ENCODE data around the gene CDC5L.

CDC5L gene

DNA sequence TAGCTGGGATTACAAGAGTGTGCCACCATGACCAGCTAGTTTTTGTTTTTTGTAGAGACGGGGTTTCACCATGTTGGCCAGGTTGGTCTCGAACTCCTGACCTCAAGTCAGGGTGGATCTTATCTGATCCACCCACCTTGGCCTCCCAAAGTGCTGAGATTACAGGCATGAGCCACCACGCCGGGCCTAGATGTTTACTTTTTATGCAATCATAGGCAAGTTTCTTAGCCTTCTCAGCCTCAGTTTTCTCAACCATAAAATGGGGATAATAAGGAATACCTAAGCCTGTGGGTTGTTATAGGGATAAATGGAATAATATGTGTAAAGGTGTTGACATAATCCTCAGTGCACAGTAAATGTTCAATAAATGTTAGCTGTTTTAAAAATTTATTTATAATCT lies 35.2 kb upstream of the CDC5L start:
- no peaks in the 10 kb centered on the region for H3K9me3 ChIP-seq (ENCODE audit: control insufficient read depth, low read length)
- H3K9ac ChIP-seq (ENCODE audit: low read length): no peak overlapping the region
- H3K36me3 ChIP-seq (ENCODE audit: control insufficient read depth, insufficient read depth, low read length): no peaks in the 10 kb centered on the region
- H3K4me3 ChIP-seq (ENCODE audit: low read length): no peak overlapping the region
- H3K4me1 ChIP-seq (ENCODE audit: control insufficient read depth, insufficient read depth, low read length): peaks cover 14% of the 10 kb centered on the region
- H3K27me3 ChIP-seq (ENCODE audit: control insufficient read depth, insufficient read depth, low read length): no peaks in the 10 kb centered on the region

GRCh38 chr6:44353336-44353735 lies 34.2 kb upstream of the CDC5L start:
- Histone ChIP-seq H3K36me3 (ENCODE audit: control insufficient read depth, insufficient read depth, low read length) (no peaks in the 10 kb centered on the region), H3K27me3 (ENCODE audit: control insufficient read depth, insufficient read depth, low read length) (no peaks in the 10 kb centered on the region), H3K4me1 (ENCODE audit: control insufficient read depth, insufficient read depth, low read length) (peaks cover 14% of the 10 kb centered on the region), H3K4me3 (ENCODE audit: low read length) (no peak overlapping the region), H3K9ac (ENCODE audit: low read length) (no peak overlapping the region), H3K9me3 (ENCODE audit: control insufficient read depth, low read length) (no peaks in the 10 kb centered on the region)

- no peak overlapping the region for H3K9ac ChIP-seq (ENCODE audit: low read length)
- no peak overlapping the region for H3K4me3 ChIP-seq (ENCODE audit: low read length)
- H3K4me1 ChIP-seq (ENCODE audit: control insufficient read depth, insufficient read depth, low read length): peaks cover 9% of the 10 kb centered on the region
- H3K9me3 ChIP-seq (ENCODE audit: control insufficient read depth, low read length): no peaks in the 10 kb centered on the region
- H3K27me3 ChIP-seq (ENCODE audit: control insufficient read depth, insufficient read depth, low read length): no peaks in the 10 kb centered on the region
- no peaks in the 10 kb centered on the region for H3K36me3 ChIP-seq (ENCODE audit: control insufficient read depth, insufficient read depth, low read length)
Observed at GRCh38 chr6:44355640-44356039, 31.9 kb upstream of the CDC5L start.

GRCh38 chr6:44356487-44356886 lies 31.0 kb upstream of the CDC5L start:
- H3K9me3 ChIP-seq (ENCODE audit: control insufficient read depth, low read length): no peaks in the 10 kb centered on the region
- no peak overlapping the region for H3K9ac ChIP-seq (ENCODE audit: low read length)
- H3K4me1 ChIP-seq (ENCODE audit: control insufficient read depth, insufficient read depth, low read length): peaks cover 7% of the 10 kb centered on the region
- H3K36me3 ChIP-seq (ENCODE audit: control insufficient read depth, insufficient read depth, low read length): no peaks in the 10 kb centered on the region
- no peak overlapping the region for H3K4me3 ChIP-seq (ENCODE audit: low read length)
- H3K27me3 ChIP-seq (ENCODE audit: control insufficient read depth, insufficient read depth, low read length): no peaks in the 10 kb centered on the region

DNA sequence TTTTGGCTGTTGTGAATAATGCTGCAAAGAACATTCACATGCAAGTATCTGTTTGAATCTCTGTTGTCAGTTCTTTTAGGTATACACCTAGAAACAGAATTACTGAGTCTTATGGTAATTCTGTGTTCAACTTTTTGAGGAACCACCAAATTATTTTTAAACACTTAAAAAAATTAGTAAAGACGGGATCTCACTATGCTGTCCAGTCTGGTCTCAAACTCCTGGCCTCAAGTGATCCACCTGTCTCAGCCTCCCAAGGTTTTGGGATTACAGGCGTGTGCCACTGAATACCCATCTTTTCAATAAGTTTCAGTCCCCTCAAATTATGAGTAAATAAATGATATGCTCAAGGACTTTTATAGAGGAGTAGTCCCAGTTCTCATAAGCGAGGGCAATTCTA lies 27.5 kb upstream of the CDC5L start:
- Histone ChIP-seq H3K9me3 (ENCODE audit: control insufficient read depth, low read length) (no peaks in the 10 kb centered on the region), H3K27me3 (ENCODE audit: control insufficient read depth, insufficient read depth, low read length) (no peaks in the 10 kb centered on the region), H3K36me3 (ENCODE audit: control insufficient read depth, insufficient read depth, low read length) (no peaks in the 10 kb centered on the region), H3K4me3 (ENCODE audit: low read length) (no peak overlapping the region), H3K4me1 (ENCODE audit: control insufficient read depth, insufficient read depth, low read length) (no peaks in the 10 kb centered on the region), H3K9ac (ENCODE audit: low read length) (no peak overlapping the region)

GRCh38 chr6:44361947-44362346 lies 25.6 kb upstream of the CDC5L start:
- no peaks in the 10 kb centered on the region for H3K4me1 ChIP-seq (ENCODE audit: control insufficient read depth, insufficient read depth, low read length)

DNA sequence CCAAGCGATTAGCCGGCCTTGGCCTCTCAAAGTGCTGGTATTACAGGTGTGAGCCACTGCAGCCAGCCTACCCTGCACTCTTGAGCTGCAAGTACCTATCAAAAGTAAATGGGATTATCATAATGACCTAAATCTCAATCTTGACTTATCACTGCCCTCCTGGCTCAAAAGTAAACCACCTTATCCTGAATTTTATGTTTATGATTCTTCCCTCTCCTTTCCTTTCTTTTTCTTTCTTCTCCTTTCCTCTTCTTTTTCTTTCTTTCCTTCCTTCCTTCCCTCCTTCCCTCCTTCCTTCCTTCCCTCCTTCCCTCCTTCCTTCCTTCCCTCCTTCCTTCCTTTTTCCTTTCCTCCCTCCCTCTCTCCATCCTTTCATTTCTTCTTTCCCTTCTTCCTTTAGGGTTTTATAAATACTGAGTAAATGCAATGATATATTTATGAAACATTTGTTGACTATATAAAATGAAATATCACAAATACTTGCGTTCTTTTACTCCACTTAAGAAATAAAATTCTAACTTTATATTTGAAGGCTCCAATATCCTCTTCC lies 24.1 kb upstream of the CDC5L start:
- Histone ChIP-seq H3K9me3 (ENCODE audit: control insufficient read depth, low read length) (no peaks in the 10 kb centered on the region), H3K27me3 (ENCODE audit: control insufficient read depth, insufficient read depth, low read length) (no peaks in the 10 kb centered on the region), H3K36me3 (ENCODE audit: control insufficient read depth, insufficient read depth, low read length) (no peaks in the 10 kb centered on the region), H3K4me3 (ENCODE audit: low read length) (no peak overlapping the region), H3K9ac (ENCODE audit: low read length) (no peak overlapping the region), H3K4me1 (ENCODE audit: control insufficient read depth, insufficient read depth, low read length) (no peaks in the 10 kb centered on the region)

More at GRCh38 chr6:44361947-44362346, 25.6 kb upstream of the CDC5L start:
- H3K36me3 ChIP-seq (ENCODE audit: control insufficient read depth, insufficient read depth, low read length): no peaks in the 10 kb centered on the region
- no peaks in the 10 kb centered on the region for H3K9me3 ChIP-seq (ENCODE audit: control insufficient read depth, low read length)
- no peak overlapping the region for H3K4me3 ChIP-seq (ENCODE audit: low read length)
- no peak overlapping the region for H3K9ac ChIP-seq (ENCODE audit: low read length)
- no peaks in the 10 kb centered on the region for H3K27me3 ChIP-seq (ENCODE audit: control insufficient read depth, insufficient read depth, low read length)

DNA sequence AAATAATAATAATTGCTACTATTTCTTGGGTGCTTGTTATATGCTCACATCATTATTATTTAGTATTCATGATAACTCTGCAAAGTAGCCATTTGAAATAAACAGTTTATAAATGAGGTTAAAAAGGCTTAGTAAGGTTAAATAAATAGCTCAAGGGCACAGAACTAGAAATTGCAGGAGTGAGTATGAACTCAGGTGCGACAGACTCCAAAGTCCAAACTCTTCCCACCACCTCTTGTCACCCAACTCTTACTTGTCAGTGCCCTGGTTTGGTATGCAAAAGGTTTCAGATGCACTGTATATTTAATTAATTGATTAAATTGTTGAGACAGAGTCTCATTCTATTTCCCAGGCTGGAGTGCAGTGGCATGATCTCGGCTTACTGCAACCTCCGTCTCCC lies 20.7 kb upstream of the CDC5L start:
- no peaks in the 10 kb centered on the region for H3K27me3 ChIP-seq (ENCODE audit: control insufficient read depth, insufficient read depth, low read length)
- no peak overlapping the region for H3K9ac ChIP-seq (ENCODE audit: low read length)
- no peaks in the 10 kb centered on the region for H3K36me3 ChIP-seq (ENCODE audit: control insufficient read depth, insufficient read depth, low read length)
- no peak overlapping the region for H3K4me3 ChIP-seq (ENCODE audit: low read length)
- H3K4me1 ChIP-seq (ENCODE audit: control insufficient read depth, insufficient read depth, low read length): no peaks in the 10 kb centered on the region
- no peaks in the 10 kb centered on the region for H3K9me3 ChIP-seq (ENCODE audit: control insufficient read depth, low read length)

GRCh38 chr6:44367681-44368080 lies 19.8 kb upstream of the CDC5L start:
- no peaks in the 10 kb centered on the region for H3K27me3 ChIP-seq (ENCODE audit: control insufficient read depth, insufficient read depth, low read length)
- no peak overlapping the region for H3K4me3 ChIP-seq (ENCODE audit: low read length)
- H3K9ac ChIP-seq (ENCODE audit: low read length): no peak overlapping the region
- H3K36me3 ChIP-seq (ENCODE audit: control insufficient read depth, insufficient read depth, low read length): no peaks in the 10 kb centered on the region
- H3K4me1 ChIP-seq (ENCODE audit: control insufficient read depth, insufficient read depth, low read length): no peaks in the 10 kb centered on the region
- no peaks in the 10 kb centered on the region for H3K9me3 ChIP-seq (ENCODE audit: control insufficient read depth, low read length)

DNA sequence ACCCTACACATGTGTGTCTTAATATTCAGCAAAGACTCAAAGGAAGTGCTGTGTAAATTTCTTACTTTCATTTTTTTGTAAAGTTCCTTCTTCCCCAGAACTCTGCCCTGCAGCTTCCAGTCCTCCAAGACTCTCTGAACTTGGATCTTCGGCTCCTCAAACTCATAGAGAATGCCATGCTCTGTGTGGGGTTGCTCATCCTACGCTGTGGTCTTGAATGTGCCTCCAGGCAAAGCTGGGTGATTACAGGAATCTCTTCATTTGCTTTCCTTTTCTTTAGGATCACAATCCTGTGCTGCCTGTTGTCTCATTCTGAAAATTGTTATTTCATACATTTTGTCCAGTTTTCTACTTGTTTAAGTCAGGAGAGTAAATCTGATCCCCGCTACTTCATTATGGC lies 14.5 kb upstream of the CDC5L start:
- H3K4me3 ChIP-seq (ENCODE audit: low read length): no peak overlapping the region
- H3K9me3 ChIP-seq (ENCODE audit: control insufficient read depth, low read length): no peaks in the 10 kb centered on the region
- H3K9ac ChIP-seq (ENCODE audit: low read length): no peak overlapping the region
- no peaks in the 10 kb centered on the region for H3K36me3 ChIP-seq (ENCODE audit: control insufficient read depth, insufficient read depth, low read length)
- no peaks in the 10 kb centered on the region for H3K4me1 ChIP-seq (ENCODE audit: control insufficient read depth, insufficient read depth, low read length)
- no peaks in the 10 kb centered on the region for H3K27me3 ChIP-seq (ENCODE audit: control insufficient read depth, insufficient read depth, low read length)

GRCh38 chr6:44373787-44374186 lies 13.7 kb upstream of the CDC5L start:
- Histone ChIP-seq H3K9me3 (ENCODE audit: control insufficient read depth, low read length) (no peaks in the 10 kb centered on the region), H3K4me3 (ENCODE audit: low read length) (no peak overlapping the region), H3K36me3 (ENCODE audit: control insufficient read depth, insufficient read depth, low read length) (no peaks in the 10 kb centered on the region), H3K4me1 (ENCODE audit: control insufficient read depth, insufficient read depth, low read length) (no peaks in the 10 kb centered on the region), H3K9ac (ENCODE audit: low read length) (no peak overlapping the region), H3K27me3 (ENCODE audit: control insufficient read depth, insufficient read depth, low read length) (no peaks in the 10 kb centered on the region)

- H3K9ac ChIP-seq (ENCODE audit: low read length): no peak overlapping the region
- no peaks in the 10 kb centered on the region for H3K36me3 ChIP-seq (ENCODE audit: control insufficient read depth, insufficient read depth, low read length)
- no peaks in the 10 kb centered on the region for H3K27me3 ChIP-seq (ENCODE audit: control insufficient read depth, insufficient read depth, low read length)
- no peaks in the 10 kb centered on the region for H3K4me1 ChIP-seq (ENCODE audit: control insufficient read depth, insufficient read depth, low read length)
- H3K4me3 ChIP-seq (ENCODE audit: low read length): no peak overlapping the region
- no peaks in the 10 kb centered on the region for H3K9me3 ChIP-seq (ENCODE audit: control insufficient read depth, low read length)
Observed at GRCh38 chr6:44375071-44375470, 12.4 kb upstream of the CDC5L start.

DNA sequence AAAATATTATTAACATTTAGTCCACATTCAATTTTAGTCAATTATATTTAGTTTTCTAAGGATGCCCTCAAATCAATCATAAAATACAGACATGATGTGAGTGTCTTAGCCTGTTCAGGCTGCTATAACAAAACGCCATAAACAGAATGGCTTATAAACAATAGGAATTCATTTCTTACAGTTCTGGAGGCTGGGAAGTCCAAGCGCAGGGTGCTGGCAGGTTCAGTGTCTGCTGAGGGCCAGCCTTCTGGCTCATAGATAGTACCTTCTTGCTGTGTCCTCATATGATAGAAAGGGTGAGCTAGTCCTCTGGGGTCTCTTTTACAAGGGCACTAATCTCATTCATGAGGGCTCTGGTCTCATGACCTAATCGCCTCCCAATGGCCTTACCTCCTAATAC lies 10.0 kb upstream of the CDC5L start:
- Histone ChIP-seq H3K4me3 (ENCODE audit: low read length) (no peak overlapping the region), H3K27me3 (ENCODE audit: control insufficient read depth, insufficient read depth, low read length) (no peaks in the 10 kb centered on the region), H3K4me1 (ENCODE audit: control insufficient read depth, insufficient read depth, low read length) (no peaks in the 10 kb centered on the region), H3K9ac (ENCODE audit: low read length) (no peak overlapping the region), H3K36me3 (ENCODE audit: control insufficient read depth, insufficient read depth, low read length) (no peaks in the 10 kb centered on the region), H3K9me3 (ENCODE audit: control insufficient read depth, low read length) (no peaks in the 10 kb centered on the region)

Measured in mucosa of stomach (tissue), 1 donor.